GDM1 (cell line): ENCODE results near the gene DDX51.
A peak's percentile ranks its signal among the peaks of the same experiment; 100 is the strongest.
"Not testable (repeated sequence)": the region's sequence is repeated elsewhere in the genome, so short reads cannot be mapped to it uniquely, and the experiment has no call there.

Source experiments
- DNase-seq: peaks from one replicate; lab custom pipeline; 2025; lab: John Stamatoyannopoulos, UW

Gene DDX51

GRCh38 chr12:132154941-132155770, 11.0 kb upstream of the DDX51 start:
- DNase-seq: no peak

DNA sequence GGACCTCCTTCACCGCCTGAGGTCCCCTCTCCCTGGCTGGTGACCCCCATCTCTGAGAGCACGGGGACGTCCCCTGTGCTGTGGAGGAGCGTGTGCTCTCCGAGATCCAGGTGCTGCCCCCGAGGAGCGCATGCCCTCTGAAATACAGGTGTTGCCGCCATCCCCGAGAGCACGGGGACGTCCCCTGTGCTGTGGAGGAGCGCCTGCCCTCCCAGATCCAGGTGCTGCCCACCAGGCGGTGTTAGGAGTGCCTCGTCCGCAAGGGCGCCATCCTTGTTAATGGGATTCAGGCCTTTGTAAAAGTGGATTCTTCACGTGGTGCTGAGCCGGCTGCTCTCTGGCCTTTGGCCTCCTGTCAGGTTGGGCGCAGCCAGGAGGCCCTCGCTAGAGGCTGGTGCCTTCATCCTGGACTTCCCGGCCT, 10.2 kb upstream of the DDX51 start:
- DNase-seq: no peak

GRCh38 chr12:132153501-132154340, 9.6 kb upstream of the DDX51 start:
- DNase-seq: peak; percentile 48

DNA sequence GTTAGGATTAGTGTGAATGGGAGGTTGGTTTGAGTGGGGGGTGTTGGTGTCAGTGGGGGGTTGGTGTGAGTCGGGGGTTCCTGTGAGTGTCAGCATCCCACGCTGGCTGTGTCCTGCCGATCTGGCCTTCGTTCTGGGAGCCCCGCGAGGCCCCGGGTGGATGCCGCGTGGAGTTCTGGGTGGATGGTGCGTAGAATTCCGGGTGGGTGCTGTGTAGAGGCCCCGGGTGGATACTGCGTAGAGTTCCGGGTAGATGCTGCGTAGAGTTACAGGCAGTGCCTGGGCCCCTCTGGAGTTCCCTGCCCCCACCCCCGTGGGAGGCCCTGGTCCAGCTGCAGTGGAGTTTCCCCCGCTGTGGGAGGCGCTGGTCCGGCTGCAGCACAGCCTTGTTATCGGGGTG, 8.8 kb upstream of the DDX51 start:
- DNase-seq: no peak

DNA sequence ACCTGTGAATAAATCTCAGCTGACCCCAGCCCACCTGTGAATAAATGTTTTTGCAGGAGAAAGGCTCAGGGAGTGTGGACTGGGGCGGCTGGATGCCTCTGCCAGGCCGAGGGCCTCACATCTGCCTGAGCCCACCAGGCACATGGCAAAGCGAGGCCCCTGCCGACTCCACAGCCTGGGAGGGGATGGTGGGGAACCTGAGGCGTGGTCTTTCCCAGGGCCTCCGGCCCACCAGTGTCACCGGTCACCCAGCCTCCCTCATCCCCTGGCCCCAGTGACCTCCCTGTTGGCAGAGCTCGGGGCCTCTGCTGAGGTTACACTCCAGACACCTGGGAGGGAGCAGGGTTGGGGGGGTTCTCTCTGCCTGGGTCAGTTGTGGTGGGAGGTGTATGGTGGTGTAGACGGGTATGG, 8.3 kb upstream of the DDX51 start:
- no peak for DNase-seq

DNA sequence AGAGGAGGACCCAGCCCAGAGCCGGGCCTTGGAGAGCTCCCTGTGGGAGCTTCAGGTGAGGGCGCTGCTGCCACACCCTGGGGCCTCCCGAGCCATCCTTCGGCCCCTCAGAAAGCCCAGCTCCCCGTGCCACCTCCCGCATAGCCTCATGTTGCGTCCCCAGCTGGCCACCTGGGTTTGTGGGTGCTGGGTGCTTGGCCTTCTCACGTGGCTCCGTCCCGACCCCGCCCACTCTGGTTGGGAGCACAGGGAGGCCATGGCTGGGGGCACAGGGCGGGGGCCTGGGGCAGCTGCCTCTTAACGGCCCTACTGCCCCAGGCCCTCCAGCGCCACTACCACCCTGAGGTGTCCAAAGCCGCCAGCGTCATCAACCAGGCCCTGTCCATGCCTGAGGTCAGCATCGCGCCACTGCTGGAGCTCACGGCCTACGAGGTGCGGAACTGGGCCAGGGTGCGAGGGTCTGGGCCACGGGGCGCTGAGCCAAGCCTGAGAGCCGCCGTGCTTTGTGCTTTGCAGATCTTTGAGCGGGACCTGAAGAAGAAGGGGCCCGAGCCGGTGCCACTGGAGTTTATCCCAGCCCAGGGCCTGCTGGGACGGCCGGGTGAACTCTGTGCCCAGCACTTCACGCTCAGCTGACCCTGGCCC, 7.8 kb upstream of the DDX51 start:
- no peak for DNase-seq

DNA sequence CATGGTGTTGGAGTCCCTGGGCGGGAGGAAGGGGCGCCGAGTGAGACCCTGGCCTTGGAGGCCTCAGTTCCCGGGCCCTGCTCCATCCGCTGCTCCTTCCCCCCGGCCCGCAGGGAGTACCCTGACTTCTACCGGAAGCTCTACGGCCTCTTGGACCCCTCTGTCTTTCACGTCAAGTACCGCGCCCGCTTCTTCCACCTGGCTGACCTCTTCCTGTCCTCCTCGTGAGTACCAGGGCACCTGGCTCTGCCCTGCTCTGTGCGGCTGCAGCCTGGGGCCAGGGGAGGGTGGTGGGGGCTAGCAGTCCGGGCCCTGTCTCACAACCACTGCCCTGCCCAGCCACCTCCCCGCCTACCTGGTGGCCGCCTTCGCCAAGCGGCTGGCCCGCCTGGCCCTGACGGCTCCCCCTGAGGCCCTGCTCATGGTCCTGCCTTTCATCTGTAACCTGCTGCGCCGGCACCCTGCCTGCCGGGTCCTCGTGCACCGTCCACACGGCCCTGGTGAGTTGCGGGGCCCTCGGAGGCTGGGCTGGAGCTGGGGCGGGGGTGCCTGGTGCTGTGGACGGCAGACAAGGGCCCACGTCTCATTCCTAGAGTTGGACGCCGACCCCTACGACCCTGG, 7.1 kb upstream of the DDX51 start:
- DNase-seq: no peak

- DNase-seq: no peak
Observed at GRCh38 chr12:132150780-132151144, 6.6 kb upstream of the DDX51 start.

GRCh38 chr12:132149526-132149925, 5.4 kb upstream of the DDX51 start:
- DNase-seq: not testable (repeated sequence)

DNA sequence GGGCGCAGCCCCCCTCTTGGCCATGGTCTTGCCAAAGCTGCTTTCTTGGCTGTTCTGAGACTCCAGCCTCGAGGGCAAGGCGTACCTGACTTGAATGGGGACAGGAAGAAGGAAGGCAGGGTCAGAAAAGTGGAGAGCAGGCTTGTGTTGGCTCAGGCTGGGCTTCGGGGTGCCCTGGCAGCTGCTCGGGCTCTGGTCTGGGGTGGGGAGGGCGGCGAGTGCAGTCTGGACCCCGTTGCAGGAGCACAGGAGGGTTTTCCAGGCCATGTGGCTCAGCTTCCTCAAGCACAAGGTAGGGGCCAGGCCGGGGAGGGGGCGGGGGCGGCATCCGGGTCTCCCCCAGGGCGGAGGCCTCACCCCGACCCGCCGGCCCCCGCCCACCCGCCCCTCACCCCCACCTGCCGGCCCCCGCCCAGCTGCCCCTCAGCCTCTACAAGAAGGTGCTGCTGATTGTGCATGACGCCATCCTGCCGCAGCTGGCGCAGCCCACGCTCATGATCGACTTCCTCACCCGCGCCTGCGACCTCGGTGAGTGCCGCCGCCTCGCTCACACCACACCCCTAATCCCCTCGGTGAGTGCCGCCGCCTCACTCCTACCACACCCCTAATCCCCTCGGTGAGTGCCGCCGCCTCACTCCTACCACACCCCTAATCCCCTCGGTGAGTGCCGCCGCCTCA, 4.4 kb upstream of the DDX51 start:
- DNase-seq: no peak

DNA sequence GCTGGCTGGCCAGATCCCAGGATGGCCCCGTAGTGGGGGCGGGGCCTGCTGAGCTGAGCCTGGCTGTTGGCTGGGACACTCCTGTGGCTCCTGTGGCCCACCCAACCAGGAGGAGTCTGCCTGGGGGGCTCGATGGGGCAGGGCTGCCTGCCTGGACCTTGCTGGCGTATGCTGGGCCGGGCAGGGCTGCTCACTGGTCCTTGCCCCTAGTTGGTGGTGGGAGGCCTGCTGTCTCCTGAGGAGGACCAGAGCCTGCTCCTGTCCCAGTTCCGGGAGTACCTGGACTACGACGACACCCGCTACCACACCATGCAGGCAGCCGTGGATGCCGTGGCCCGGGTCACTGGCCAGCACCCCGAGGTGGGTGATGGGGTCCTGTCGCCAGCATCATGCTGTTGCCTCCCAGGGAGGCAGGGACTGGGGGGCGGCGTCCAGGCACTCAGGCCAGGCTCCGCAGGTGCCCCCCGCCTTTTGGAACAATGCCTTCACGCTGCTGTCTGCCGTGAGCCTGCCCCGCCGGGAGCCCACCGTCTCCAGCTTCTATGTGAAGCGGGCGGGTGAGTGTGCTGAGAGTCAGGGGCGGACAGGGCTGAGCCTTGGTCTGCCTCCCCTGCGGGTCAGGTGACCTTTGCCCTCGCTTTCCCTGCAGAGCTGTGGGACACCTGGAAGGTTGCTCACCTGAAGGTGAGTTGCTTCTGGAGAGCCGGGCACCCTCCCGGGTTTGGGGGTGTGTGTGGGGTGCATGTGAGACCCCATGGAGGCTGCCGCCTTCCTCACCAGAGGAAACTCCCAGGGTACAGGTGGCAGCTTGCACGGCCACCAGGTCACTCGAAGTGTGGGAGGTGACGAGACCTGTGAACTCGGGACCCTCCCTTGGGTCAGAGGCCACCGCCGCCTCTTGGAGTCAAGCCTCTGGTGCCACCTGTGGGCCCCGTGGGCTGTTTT, 3.6 kb upstream of the DDX51 start:
- DNase-seq: no peak

DNA sequence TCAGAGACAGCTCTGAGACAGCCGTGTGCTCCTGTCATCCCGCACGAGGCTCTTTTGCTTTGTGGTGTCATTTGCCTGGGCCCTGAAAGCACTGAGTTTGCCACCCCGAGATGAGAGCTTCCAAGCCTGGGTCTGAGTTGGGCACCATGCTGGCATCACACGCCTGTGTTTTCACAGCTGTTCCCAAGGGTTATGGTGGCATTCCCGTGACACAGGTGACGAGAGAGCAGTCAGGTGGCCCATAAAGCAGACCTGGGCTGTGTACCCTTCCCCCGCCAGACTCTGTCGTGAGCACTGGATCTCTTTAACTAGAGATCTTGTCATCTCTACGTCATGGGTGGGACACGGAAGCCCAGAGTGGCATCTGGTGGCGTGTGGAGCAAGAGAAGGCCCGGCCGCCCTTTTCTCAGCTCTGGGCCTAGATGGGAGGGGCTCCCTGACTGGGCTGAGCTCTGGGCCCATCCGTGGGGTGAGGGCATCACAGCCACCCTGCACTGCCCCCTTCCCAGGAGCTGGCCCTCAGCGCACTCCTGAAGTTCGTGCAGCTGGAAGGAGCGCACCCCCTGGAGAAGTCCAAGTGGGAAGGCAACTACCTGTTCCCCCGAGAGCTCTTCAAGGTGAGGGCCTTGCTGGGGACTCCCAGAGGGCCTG, 2.8 kb upstream of the DDX51 start:
- no peak for DNase-seq

- no peak for DNase-seq
Observed at GRCh38 chr12:132146098-132146497, 2.0 kb upstream of the DDX51 start.

DNA sequence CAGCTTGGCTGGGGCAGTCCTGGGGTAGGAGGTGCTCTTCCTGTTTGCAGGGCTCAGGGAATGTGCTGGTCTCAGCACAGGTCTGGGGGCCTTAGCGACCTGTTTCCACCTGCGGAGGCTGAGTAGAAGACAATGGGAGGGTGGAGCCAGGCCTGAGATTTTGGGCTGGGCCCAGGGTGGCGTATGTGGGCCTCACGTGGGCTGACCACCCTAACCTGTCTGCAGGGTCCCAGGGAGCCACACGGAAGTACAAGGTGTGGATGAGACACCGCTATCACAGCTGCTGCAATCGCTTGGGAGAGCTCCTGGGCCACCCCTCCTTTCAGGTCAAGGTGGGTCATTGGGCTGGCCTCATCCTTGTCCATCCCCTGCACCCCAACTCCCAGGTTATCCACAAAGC, 1.2 kb upstream of the DDX51 start:
- no peak for DNase-seq

DNA sequence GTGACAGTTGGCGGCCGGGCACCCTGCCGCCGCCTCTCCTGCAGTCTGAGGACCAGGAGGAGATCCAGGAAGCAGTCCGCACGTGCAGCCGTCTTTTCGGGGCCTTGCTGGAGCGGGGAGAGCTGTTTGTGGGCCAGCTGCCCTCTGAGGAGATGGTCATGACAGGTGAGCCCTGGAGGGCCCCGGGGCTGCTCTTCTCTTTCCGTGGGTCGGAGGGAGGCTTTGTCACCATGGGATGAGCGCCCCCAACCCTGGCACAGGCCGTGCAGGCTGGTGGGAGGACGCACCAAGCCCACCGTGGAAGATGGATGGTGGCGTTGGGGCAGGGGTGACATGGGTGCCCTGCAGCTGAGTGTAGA, 670 bp upstream of the DDX51 start:
- no peak for DNase-seq

DNA sequence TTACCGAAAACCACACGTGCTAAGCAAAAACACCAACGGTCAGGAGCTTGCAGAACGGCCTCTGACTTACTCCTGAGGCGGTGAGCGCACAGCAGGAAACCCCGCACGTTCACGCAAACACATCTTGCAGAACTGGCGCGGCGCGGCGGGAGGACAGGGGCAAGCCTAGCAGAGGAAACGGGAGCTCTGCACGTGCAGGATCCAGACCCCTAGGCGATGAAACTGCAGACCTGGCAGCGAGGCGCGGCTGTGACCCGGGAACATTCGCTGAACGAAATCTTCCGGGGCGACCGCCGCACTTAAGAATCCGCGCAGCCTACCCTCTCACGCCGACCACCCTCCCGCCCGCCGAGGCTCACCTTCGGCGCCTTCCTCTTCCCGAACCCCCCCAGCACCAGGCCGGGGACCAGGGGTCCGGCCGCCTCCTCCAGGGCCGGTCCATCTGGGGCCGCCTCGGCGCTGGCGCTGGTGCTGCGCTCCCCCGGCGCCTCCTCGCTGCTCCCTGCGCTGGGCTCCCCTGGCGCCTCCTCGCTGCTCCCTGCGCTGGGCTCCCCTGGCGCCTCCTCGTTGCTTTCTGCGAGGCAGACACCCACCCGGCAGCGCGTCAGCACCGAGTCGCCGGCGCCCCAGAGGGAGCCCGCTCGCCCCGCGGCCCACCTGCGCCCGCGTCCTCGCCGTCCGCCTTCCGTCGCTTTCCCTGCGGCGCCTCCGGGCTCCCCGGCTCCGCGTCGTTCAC, 615 bp downstream of the DDX51 start:
- DNase-seq: no peak

DNA sequence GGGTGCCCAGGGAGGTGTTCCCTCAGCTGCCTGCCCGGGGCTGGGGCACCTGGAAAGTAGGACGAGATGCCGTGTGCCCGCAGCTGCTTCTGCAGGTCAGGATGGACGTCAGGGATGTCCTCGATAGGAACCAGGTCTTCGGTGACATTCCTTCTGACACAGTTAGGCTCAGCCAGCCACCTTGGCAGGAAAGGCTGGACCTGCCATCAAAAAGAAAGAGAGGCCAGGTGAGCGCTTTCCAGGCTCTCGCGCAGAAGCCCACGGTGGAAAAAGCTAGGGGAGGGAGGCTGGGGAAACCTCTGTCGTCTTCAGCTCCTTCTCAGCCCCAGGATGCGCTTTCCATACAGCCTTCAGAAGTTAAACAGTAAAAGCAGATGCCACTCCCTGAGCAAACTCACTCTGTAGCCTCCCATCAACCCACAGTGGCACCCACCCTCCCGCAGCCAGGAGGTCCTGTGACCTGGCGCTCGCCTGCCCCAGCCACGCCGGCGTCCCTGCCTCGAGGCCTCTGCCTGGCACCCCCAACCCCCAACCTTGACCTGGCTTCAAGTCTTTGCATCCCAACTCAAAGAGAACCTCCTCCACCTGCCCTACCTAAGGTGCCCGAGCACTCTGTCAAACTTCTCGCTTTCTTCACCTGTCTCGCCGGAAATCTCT, 1.3 kb downstream of the DDX51 start:
- DNase-seq: no peak

DNA sequence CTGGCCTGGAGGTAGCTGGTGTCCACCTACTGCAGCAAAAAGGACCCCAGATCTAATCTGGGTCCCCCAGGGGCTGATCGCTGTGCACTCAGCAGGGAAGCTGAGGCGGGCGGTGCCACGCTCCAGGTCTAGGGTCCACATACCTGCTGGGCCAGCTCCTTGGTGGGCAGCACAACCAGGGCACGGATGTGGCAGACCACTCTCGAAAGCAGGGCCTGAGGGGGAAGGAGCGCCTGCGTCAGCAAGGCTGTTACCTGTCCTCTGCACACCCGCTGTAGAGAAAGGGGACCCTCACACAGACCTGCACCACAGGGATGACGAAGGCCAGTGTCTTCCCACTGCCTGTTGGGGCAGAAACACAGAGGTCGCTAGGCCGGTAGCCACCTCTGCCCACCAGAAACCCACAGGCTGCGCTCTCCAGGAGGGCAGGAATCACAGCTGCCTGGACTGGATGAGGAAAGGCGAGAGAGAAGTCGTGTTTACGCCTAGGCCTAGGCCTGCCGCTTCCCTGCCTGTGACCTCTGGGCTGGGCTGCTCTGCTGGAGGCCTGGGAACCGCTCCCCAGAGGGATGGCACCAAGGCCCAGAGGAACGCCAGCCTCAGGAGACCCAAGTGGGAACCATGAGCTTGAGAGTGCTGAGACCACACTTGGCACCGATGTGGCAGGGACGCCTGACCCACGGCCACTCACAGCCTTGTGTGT, 2.0 kb downstream of the DDX51 start:
- DNase-seq: no peak
